HPDE6-E6E7 (cell line): ENCODE data around the gene ANXA3.
"Not testable (repeated sequence)": the region's sequence is repeated elsewhere in the genome, so short reads cannot be mapped to it uniquely, and the experiment has no call there.

Source experiments
- DNase-seq: peaks from one replicate; pipeline ENCODE4 v3.0.0; 2011; ENCODE audit warnings: missing footprints; ENCODE audit errors: extremely low spot score

ANXA3 gene

GRCh38 chr4:78571804-78572203, 20.2 kb downstream of the ANXA3 start:
- DNase-seq: no peak

- DNase-seq: no peak
These were observed 27.3 kb downstream of the ANXA3 start for GRCh38 chr4:78578674-78579425.

GRCh38 chr4:78581618-78582017, 30.0 kb downstream of the ANXA3 start:
- no peak for DNase-seq

GRCh38 chr4:78584863-78585547, 33.4 kb downstream of the ANXA3 start:
- DNase-seq: no peak

- no peak for DNase-seq
These were observed 34.1 kb downstream of the ANXA3 start for GRCh38 chr4:78585633-78586032.

- no peak for DNase-seq
These were observed 37.5 kb downstream of the ANXA3 start for GRCh38 chr4:78588894-78589545.

- no peak for DNase-seq
These were observed 39.8 kb downstream of the ANXA3 start for GRCh38 chr4:78591404-78591803.

- DNase-seq: no peak
These were observed 40.7 kb downstream of the ANXA3 start for GRCh38 chr4:78592088-78592783.

- DNase-seq: no peak
These were observed 44.7 kb downstream of the ANXA3 start for GRCh38 chr4:78596111-78596742.

GRCh38 chr4:78598431-78598830, 46.9 kb downstream of the ANXA3 start:
- DNase-seq: not testable (repeated sequence)

GRCh38 chr4:78599147-78599546, 47.6 kb downstream of the ANXA3 start:
- no peak for DNase-seq

GRCh38 chr4:78599931-78600375, 48.4 kb downstream of the ANXA3 start:
- no peak for DNase-seq

GRCh38 chr4:78601013-78601412, 49.4 kb downstream of the ANXA3 start:
- no peak for DNase-seq

- DNase-seq: no peak
These were observed 50.8 kb downstream of the ANXA3 start for GRCh38 chr4:78602334-78602733.

- no peak for DNase-seq
These were observed 51.8 kb downstream of the ANXA3 start for GRCh38 chr4:78603384-78603783.

GRCh38 chr4:78604988-78605387, 53.4 kb downstream of the ANXA3 start:
- DNase-seq: no peak

- DNase-seq: no peak
These were observed 54.5 kb downstream of the ANXA3 start for GRCh38 chr4:78606035-78606434.

- no peak for DNase-seq
These were observed 55.0 kb downstream of the ANXA3 start for GRCh38 chr4:78606530-78607095.

GRCh38 chr4:78608684-78609083, 57.1 kb downstream of the ANXA3 start:
- no peak for DNase-seq

GRCh38 chr4:78609580-78609979, 58.0 kb downstream of the ANXA3 start:
- no peak for DNase-seq

GRCh38 chr4:78610546-78611214, 59.1 kb downstream of the ANXA3 start:
- no peak for DNase-seq
